HepG2 (cell line): Measurements from ENCODE around the gene PPEF2. TPM values are rescaled to one million over a fixed set of nuclear protein-coding genes. Genes with fewer than 3 reads are reported as not detected.

ENCODE experiments used
- ATAC-seq: fragments of 200-7000 bp; cut with Tn5 transposase; 3 replicates; pipeline ENCODE4 v1.9.1; 2020; ENCODE audit warnings: mild to moderate bottlenecking, moderate library complexity
- BruUV-seq: library from RNA; stranded (reverse); fragments of 400-500 nt; replicated peaks from 2 replicates; lab custom pipeline; 2021; lab: Mats Ljungman, UMichigan
- CTCF ChIA-PET: fragments of 300-600 bp; formaldehyde crosslinking; extraction: SDS; loops from one replicate; lab custom pipeline; 2021; ENCODE audit warnings: low total read pairs, inconsistent platforms, low intra/inter-chr PET ratio; lab: Yijun Ruan, JAX
- POLR2A ChIA-PET: fragments of 350-600 bp; sonication (Branson Sonifier 250); formaldehyde crosslinking; loops from one replicate; lab custom pipeline; 2020; ENCODE audit warnings: antibody characterized with exemption, inconsistent platforms; lab: Yijun Ruan, JAX
- DNase-seq: peaks from one replicate; pipeline ENCODE4 v3.0.0-alpha.2; 2015; ENCODE audit warnings: low spot score
- FAIRE-seq: peaks from 3 replicates; lab custom pipeline; 2011; peaks lifted over from hg19 to GRCh38; lab: Jason Lieb, UNC
- H2AFZ ChIP-seq: one replicate; pipeline ENCODE4 v1.6.1; 2011; ENCODE audit warnings: low read length, inconsistent platforms
- H3K27ac ChIP-seq: fragments of 300-600 bp; 3 replicates; pipeline ENCODE4 v1.8.0; 2011; ENCODE audit warnings: mixed run types, mild to moderate bottlenecking, mixed read lengths, low read length, inconsistent platforms; ENCODE audit not compliant: insufficient read depth; ENCODE audit errors: extremely low read length
- H3K27me3 ChIP-seq, 2 experiments: fragments of 200-600 bp in 1 of 2; 2 replicates in 1 of 2; 3 replicates in 1 of 2; pipeline versions ENCODE4 v1.6.0 to v1.8.0; 2011; ENCODE audit warnings: low read length in 2 of 2, mild to moderate bottlenecking in 2 of 2, moderate library complexity in 2 of 2, inconsistent platforms in 1 of 2; ENCODE audit not compliant: insufficient read depth in 2 of 2, control insufficient read depth in 1 of 2
- H3K36me3 ChIP-seq, 2 experiments: fragments of 200-600 bp in 1 of 2; replicated peaks in 1 of 2; 2 replicates in 1 of 2; 3 replicates in 1 of 2; pipeline versions ENCODE4 v1.5.1 to v1.8.0; 2011; ENCODE audit warnings: low read length in 2 of 2, inconsistent platforms in 1 of 2; ENCODE audit not compliant: insufficient read depth in 2 of 2, control insufficient read depth in 1 of 2
- H3K4me1 ChIP-seq: 2 replicates; pipeline ENCODE4 v1.5.1; 2012; ENCODE audit warnings: low read length, inconsistent platforms; ENCODE audit not compliant: insufficient read depth
- H3K4me2 ChIP-seq: 2 replicates; pipeline ENCODE4 v1.6.0; 2011; ENCODE audit warnings: low read depth, low read length, inconsistent platforms
- H3K4me3 ChIP-seq, 3 experiments: fragments of 200-600 bp in 1 of 3; sonication (generic), shearing (Covaris generic) in 1 of 3; replicated peaks in 1 of 3; 2 replicates each; pipeline ENCODE4 v1.5.1; 2011 to 2016; ENCODE audit warnings: low read length in 3 of 3, inconsistent platforms in 2 of 3, low read depth in 2 of 3, mild to moderate bottlenecking in 2 of 3, control low read depth in 1 of 3, mixed read lengths in 1 of 3; ENCODE audit not compliant: insufficient read depth in 1 of 3
- H3K79me2 ChIP-seq: one replicate; pipeline ENCODE4 v1.6.1; 2011; ENCODE audit warnings: low read length, inconsistent platforms; ENCODE audit not compliant: insufficient read depth
- H3K9ac ChIP-seq: 2 replicates; pipeline ENCODE4 v1.6.0; 2011; ENCODE audit warnings: mild to moderate bottlenecking, low read depth, low read length, inconsistent platforms; ENCODE audit not compliant: insufficient read depth
- H3K9me3 ChIP-seq: 2 replicates; pipeline ENCODE4 v1.5.1; 2012; ENCODE audit warnings: mild to moderate bottlenecking, low read length
- H4K20me1 ChIP-seq: 2 replicates; pipeline ENCODE4 v1.6.0; 2011; ENCODE audit warnings: inconsistent platforms, mild to moderate bottlenecking, low read length, moderate library complexity; ENCODE audit not compliant: insufficient read depth
- CEBPG ChIP-seq: IDR thresholded peaks from 2 replicates; pipeline ENCODE4 v1.6.1; 2016
- ZNF367 ChIP-seq: sonication (generic); formaldehyde crosslinking; IDR thresholded peaks from 2 replicates; pipeline ENCODE4 v1.4.0; 2020; ENCODE audit warnings: missing genetic modification reagents, borderline replicate concordance
- ZNF720 ChIP-seq: sonication (generic); formaldehyde crosslinking; IDR thresholded peaks from 2 replicates; pipeline ENCODE4 v1.4.0; 2020; ENCODE audit warnings: missing genetic modification reagents
- WGBS: methylation state at CpG from one replicate; pipeline ENCODE4 v1.1.6; 2017; ENCODE audit warnings: low lambda C conversion rate; 5-methylcytosine and 5-hydroxymethylcytosine counted together
- in situ Hi-C: cut with HindIII; loops from 2 replicates; pipeline ENCODE4 v1.10.0; 2017; ENCODE audit warnings: low pct_unique_long_range_greater_than_20kb; ENCODE audit not compliant: extremely low pct_ligation_motif_present
- intact Hi-C: fragments of 100-400 bp; cut with micrococcal nuclease; formaldehyde crosslinking; loops from one replicate; pipeline ENCODE4 v1.10.0; 2022; ENCODE audit not compliant: unreplicated experiment
- polyA plus RNA-seq, 8 experiments: library from polyadenylated mRNA; depleted of rRNA in 3 of 8; stranded (reverse) in 7 of 8; unstranded in 1 of 8; fragments of >200 nt; fragmentation: Illumina TruSeq in 4 of 8; extraction: Trizol in 4 of 8; gene quantifications; 2 replicates each; pipeline versions ENCODE4 v1.2.1 to v1.2.3, GENCODE V29; 2011 to 2016; ENCODE audit warnings: low read depth in 4 of 8, missing spikeins in 1 of 8, mixed read lengths in 1 of 8; ENCODE audit not compliant: insufficient read depth in 1 of 8
- total RNA-seq, 5 experiments: library from RNA; depleted of rRNA; stranded (reverse); fragments of >200 nt; fragmentation: Illumina TruSeq; extraction: Trizol; gene quantifications; 2 replicates each; pipeline ENCODE4 v1.2.3, GENCODE V29; 2016; ENCODE audit warnings: low read depth in 1 of 5
- TF ChIP-seq, protein P1 (sequence below): sonication (generic); formaldehyde crosslinking; IDR thresholded peaks from 2 replicates; pipeline ENCODE4 v1.4.0; 2020; ENCODE audit warnings: mild to moderate bottlenecking, missing genetic modification reagents, borderline replicate concordance

The PPEF2 gene
- total and polyA plus RNA-seq, 2 of the 13 experiments (the other 11 are each of a cell fraction or from before 2014, with no cell fraction given) = 0.01 TPM; not detected in 1

DNA sequence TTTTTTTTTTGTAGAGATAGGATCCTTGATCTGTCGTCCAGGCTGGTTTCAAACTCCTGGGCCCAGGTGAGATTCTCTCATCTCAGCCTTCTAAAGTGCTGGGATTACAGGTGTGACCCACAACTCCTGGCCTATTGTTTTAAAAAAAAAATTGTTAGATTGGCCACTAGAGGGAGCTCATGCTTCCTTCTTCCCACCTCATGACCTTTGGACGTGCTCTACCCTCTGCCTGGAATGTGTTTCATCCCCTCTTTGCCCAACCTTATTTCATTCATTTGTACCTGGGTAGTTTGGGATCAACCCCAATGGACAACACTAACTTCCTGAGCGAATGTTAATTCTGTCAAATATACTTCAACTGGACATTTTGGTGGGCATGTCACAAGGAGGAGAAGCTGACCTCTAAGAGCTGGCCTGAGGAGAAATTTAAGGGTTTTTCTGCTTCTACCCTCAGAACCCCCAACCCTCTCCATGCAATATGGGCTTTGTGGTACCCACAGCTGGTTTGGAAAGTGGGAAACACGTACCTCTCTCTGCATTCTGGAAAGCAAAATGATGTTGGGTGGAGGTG, 6.4 kb downstream of the PPEF2 start (continued):
- TF ChIP-seq, protein P1, sequence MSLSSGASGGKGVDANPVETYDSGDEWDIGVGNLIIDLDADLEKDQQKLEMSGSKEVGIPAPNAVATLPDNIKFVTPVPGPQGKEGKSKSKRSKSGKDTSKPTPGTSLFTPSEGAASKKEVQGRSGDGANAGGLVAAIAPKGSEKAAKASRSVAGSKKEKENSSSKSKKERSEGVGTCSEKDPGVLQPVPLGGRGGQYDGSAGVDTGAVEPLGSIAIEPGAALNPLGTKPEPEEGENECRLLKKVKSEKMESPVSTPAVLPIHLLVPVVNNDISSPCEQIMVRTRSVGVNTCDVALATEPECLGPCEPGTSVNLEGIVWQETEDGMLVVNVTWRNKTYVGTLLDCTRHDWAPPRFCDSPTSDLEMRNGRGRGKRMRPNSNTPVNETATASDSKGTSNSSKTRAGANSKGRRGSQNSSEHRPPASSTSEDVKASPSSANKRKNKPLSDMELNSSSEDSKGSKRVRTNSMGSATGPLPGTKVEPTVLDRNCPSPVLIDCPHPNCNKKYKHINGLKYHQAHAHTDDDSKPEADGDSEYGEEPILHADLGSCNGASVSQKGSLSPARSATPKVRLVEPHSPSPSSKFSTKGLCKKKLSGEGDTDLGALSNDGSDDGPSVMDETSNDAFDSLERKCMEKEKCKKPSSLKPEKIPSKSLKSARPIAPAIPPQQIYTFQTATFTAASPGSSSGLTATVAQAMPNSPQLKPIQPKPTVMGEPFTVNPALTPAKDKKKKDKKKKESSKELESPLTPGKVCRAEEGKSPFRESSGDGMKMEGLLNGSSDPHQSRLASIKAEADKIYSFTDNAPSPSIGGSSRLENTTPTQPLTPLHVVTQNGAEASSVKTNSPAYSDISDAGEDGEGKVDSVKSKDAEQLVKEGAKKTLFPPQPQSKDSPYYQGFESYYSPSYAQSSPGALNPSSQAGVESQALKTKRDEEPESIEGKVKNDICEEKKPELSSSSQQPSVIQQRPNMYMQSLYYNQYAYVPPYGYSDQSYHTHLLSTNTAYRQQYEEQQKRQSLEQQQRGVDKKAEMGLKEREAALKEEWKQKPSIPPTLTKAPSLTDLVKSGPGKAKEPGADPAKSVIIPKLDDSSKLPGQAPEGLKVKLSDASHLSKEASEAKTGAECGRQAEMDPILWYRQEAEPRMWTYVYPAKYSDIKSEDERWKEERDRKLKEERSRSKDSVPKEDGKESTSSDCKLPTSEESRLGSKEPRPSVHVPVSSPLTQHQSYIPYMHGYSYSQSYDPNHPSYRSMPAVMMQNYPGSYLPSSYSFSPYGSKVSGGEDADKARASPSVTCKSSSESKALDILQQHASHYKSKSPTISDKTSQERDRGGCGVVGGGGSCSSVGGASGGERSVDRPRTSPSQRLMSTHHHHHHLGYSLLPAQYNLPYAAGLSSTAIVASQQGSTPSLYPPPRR = no peak
- TF ChIP-seq, all 625 proteins: peak for 15

DNA sequence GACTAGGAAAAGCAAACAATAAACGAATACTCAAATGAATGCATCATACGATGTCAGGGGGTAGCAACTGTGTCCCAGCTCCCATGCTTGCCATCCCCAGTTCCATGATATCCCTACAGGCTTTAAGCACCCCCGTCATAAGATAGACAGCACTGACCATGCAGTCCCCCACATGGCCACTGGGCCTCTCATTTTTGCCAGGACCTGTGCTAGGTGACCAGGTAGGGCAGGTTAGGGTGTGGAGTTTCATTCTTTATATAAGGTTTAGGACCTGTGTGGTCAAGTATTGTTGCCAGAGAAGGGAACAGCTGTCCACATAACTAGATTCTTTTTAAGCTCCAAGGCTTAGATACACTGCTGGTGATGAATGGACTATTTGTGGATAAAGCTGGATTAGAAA, 9.7 kb downstream of the PPEF2 start:
- Histone ChIP-seq H3K27ac (no peak overlapping the region), H3K36me3 (no peaks in the 10 kb centered on the region), H3K27me3 (peaks cover 1 to 11% of the 10 kb centered on the region in 2 experiments; a peak in 1 of 5 replicates), H3K79me2 (no peaks in the 10 kb centered on the region), H3K9ac (no peak overlapping the region), H3K9me3 (no peaks in the 10 kb centered on the region), H3K4me2 (no peak overlapping the region), H4K20me1 (no peaks in the 10 kb centered on the region), H2AFZ (no peak overlapping the region), H3K4me3 (no peak overlapping the region), H3K4me1 (peaks cover 7% of the 10 kb centered on the region; the same call in 1 of the 2 replicates)
- no CpG with 5 or more reads among the region's 3 CpGs for WGBS
- intact Hi-C loops (no loop called here), in situ Hi-C loops (loop anchor here (10.0 kb wide), 1 partner anchor 172 kb away; no protein-coding TSS in a partner anchor)
- no peak for DNase-seq
- no TSS peak for BruUV-seq
- no peak for FAIRE-seq
- TF ChIP-seq ZNF720 (no peak), ZNF367 (CRISPR knock-in tag) (no peak), CEBPG (no peak)
- peak; percentile 91 for ATAC-seq
- CTCF ChIA-PET = no interaction called here
- POLR2A ChIA-PET = no interaction called here
